HG02840 (cell line): ENCODE measurements around the gene ZBTB9.

Experiments used
- ATAC-seq: cut with Tn5 transposase; IDR thresholded peaks from one replicate; pipeline ENCODE4 v1.9.1; 2021; ENCODE audit warnings: mild to moderate bottlenecking, moderate library complexity, moderate number of reproducible peaks; ENCODE audit not compliant: unreplicated experiment, low FRiP score

The ZBTB9 gene

GRCh38 chr6:33430991-33431879, 23.1 kb upstream of the ZBTB9 start:
- ATAC-seq = no peak

DNA sequence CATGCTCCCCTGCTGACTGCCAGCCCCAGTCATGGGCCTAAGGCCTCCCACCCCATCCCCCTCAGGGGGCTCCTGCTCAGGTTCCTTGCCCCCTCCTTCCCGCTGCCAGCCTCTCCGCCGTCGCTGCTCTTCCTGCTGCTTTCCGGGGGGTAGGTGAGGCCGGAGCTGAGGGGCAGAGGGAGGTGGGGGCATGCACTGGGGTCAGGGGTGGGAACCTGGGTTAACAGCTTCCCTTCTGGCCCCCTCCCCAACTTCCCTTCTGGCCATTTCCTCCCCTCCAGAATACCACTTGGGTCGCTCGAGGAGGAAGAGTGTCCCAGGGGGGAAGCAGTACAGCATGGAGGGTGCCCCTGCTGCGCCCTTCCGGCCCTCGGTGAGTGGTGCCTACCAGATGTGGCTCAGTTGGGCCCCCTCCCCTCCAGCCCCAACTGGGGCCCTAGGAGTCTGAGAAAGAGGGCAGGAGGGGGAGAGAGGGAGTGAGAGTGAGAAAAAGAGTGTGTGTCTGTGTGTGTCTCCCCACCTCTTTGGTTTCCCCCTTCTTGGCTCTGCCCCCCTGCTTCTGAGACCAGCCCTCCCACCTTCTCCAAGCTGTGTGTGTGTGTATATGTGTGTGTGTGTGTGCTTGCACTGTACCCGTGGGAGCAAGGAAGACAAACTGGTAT, 22.4 kb upstream of the ZBTB9 start:
- ATAC-seq = no peak

- ATAC-seq = no peak
Measured at GRCh38 chr6:33432546-33432945, 21.8 kb upstream of the ZBTB9 start.

DNA sequence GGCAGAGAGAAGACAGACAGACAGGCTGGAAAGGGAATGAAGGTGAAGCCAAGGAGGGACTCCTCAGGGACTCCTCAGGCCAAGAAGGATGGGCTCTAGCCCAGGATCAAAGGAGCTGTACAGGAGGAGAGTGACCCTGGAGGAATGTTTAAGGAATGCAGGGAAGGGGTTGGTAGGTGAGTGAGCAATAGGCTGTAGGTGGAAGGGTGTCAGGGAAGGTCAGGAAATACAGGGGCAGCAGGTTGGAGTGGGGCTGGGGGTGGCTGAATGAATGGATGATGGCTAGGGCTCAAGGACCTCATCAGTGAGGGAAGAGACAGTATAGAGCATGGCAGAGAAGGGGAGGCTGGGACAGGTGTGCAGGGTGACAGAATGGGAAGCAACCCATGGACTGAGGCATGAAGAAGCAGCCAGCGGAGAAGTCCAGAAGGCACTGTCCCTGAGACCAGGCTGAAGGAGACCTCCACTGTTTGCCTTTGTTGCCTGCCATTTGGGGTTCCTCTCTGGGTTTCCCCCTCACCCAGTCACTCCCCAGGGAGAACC, 21.3 kb upstream of the ZBTB9 start:
- no peak for ATAC-seq

- no peak for ATAC-seq
Measured at GRCh38 chr6:33433544-33434191, 20.7 kb upstream of the ZBTB9 start.

DNA sequence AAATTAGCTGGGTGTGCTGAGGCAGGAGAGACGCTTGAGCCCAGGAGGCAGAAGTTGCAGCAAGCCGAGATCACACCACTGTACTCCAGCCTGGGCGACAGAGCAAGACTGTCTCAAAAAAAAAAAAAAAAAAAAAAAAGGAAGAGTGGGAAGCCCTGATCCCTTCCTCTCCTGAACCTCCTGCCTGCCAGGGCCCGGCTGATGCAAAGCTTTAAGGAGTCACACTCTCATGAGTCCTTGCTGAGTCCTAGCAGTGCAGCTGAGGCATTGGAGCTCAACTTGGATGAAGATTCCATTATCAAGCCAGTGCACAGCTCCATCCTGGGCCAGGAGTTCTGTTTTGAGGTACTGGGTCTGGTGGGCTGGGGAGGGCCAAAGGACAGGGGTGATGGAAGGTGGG, 19.4 kb upstream of the ZBTB9 start:
- no peak for ATAC-seq

- ATAC-seq = no peak
Measured at GRCh38 chr6:33437666-33438065, 16.7 kb upstream of the ZBTB9 start.

GRCh38 chr6:33438978-33439594, 15.3 kb upstream of the ZBTB9 start:
- no peak for ATAC-seq

- ATAC-seq = no peak
Measured at GRCh38 chr6:33439956-33440648, 14.3 kb upstream of the ZBTB9 start.

GRCh38 chr6:33440649-33441309, 13.6 kb upstream of the ZBTB9 start:
- no peak for ATAC-seq

- no peak for ATAC-seq
Measured at GRCh38 chr6:33441457-33441856, 12.9 kb upstream of the ZBTB9 start.

- ATAC-seq = no peak
Measured at GRCh38 chr6:33442283-33442682, 12.1 kb upstream of the ZBTB9 start.

DNA sequence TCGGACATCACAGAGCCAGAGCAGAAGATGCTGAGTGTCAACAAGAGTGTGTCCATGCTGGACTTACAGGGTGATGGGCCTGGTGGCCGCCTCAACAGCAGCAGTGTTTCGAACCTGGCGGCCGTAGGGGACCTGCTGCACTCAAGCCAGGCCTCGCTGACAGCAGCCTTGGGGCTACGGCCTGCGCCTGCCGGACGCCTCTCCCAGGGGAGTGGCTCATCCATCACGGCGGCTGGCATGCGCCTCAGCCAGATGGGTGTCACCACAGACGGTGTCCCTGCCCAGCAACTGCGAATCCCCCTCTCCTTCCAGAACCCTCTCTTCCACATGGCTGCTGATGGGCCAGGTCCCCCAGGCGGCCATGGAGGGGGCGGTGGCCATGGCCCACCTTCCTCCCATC, 11.4 kb upstream of the ZBTB9 start:
- no peak for ATAC-seq

- no peak for ATAC-seq
Measured at GRCh38 chr6:33443619-33444504, 10.5 kb upstream of the ZBTB9 start.

GRCh38 chr6:33445119-33445603, 9.2 kb upstream of the ZBTB9 start:
- no peak for ATAC-seq

- no peak for ATAC-seq
Measured at GRCh38 chr6:33446356-33446755, 8.0 kb upstream of the ZBTB9 start.

GRCh38 chr6:33450434-33450833, 3.9 kb upstream of the ZBTB9 start:
- no peak for ATAC-seq

DNA sequence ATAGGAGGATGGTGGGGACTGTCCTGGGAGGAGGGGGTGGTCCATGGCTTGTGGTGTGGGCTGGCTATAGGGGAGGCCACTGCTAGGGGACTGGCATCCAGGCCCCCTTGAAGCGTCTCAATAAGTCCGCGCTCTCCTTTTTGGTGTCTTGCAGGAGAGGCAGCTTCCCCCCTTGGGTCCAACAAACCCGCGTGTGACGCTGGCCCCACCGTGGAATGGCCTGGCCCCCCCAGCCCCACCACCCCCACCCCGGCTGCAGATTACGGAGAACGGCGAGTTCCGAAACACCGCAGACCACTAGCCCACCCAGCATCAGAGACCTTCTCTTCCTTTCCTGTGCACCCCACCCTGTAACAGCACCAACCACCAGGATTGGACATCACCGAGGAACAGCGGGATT, 2.8 kb upstream of the ZBTB9 start:
- no peak for ATAC-seq
